GM12891 (cell line): ENCODE measurements around the gene NACC1.

Experiments
- DNase-seq: peaks from one replicate; pipeline ENCODE4 v3.0.0; 2011; ENCODE audit warnings: low spot score; ENCODE audit not compliant: insufficient read length
- FAIRE-seq: peaks from 2 replicates; lab custom pipeline; 2011; peaks lifted over from hg19 to GRCh38; lab: Jason Lieb, UNC
- PAX5 ChIP-seq: IDR thresholded peaks from 2 replicates; pipeline ENCODE4 v1.6.1; 2011; ENCODE audit warnings: low read length, moderate library complexity, mild to moderate bottlenecking; ENCODE audit not compliant: insufficient read depth, severe bottlenecking
- POLR2A ChIP-seq: IDR thresholded peaks from 2 replicates; pipeline ENCODE4 v1.6.1; 2011; ENCODE audit warnings: low read depth, low read length, control low read depth
- POLR2AphosphoS5 ChIP-seq: IDR thresholded peaks from 2 replicates; pipeline ENCODE4 v1.6.1; 2011; ENCODE audit warnings: low read depth, low read length, control low read depth
- POU2F2 ChIP-seq: IDR thresholded peaks from 2 replicates; pipeline ENCODE4 v1.6.1; 2011; ENCODE audit warnings: low read depth, mild to moderate bottlenecking, control low read depth, low read length, moderate library complexity
- SPI1 ChIP-seq: IDR thresholded peaks from 2 replicates; pipeline ENCODE4 v1.6.1; 2011; ENCODE audit warnings: low read depth, low read length, control low read depth
- TAF1 ChIP-seq: IDR thresholded peaks from 2 replicates; pipeline ENCODE4 v1.6.1; 2011; ENCODE audit warnings: low read depth, low read length, control low read depth

The NACC1 gene

DNA sequence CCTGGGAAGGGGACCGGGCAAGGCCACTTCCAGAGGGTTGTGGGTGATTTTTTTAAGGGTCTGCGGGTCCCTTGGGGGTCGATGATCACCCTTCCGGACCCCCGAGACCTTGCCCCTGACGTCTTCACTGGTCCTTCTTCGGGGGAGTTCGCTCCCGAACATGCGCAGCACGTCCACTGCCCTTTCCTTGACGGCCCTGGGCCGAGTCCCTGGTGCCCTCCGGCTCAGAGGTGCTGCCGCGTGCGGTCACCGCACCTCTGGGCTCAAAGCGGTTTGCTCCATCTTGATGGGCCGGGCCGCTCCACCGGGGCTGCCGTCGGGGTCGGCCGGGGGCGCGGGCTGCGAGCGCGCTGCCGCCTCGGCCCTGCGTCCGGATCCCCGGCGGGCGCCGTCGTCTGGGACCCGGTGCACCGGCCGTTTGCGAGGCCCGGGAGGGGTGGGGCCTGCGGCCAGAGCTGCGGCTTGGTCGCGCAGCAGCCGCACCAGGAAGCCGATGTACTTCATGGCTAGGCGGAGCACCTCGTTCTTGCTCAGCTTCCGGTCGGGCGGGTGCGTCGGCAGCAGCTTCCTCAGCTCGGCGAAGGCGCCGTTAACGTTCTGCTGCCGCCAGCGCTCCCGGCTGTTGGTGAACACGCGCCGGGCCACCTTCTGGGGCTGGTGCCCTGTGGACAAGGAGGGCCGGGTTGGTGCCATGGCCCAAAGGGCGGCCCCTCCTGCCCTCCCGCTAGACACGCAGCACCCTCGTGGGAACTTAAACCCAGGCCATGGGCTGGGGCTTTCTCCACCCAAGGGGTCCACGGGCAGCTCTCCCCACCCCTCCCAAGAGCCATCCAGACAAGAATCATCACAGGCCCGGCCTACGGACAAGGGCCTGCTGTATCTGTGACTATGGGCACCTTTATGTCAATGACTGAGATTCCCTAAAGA, 18.7 kb upstream of the NACC1 start:
- FAIRE-seq, result no peak
- DNase-seq, result peak; percentile 71
- TF ChIP-seq TAF1 (no peak), POLR2A (no peak), SPI1 (no peak), POLR2AphosphoS5 (no peak), POU2F2 (no peak), PAX5 (no peak)

DNA sequence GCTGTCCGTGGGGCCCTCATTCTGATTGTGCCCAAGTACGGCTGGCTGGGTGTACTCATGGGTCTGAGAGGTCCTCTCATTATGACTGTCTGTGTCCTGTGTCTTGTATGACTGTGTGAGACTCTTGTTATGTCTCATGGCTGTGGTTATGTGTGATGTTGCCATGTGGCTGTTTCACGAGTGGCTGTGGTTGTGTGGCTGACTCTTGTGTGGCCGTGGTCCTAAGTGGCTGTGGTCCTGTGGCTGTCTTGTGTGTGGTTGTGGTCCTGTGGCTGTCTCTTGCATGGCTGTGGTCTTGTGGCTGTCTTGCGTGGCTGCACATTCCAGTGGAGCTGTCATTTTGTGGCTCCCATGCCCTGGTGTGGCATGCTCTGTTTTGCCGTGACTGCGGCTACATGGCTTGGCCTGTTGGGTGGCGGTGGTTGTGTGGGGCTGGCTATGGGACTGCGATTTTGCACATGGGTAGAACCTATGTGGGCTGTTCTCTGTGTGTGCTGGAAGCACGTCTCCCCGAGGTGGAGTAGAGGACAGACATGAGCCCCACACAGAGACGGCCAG, 18.0 kb upstream of the NACC1 start:
- FAIRE-seq (peak; percentile 99), DNase-seq (peak; percentile 71)
- TF ChIP-seq SPI1 (no peak), POU2F2 (peak; percentile 94; the same call in 1 of the 2 replicates), POLR2AphosphoS5 (peak; percentile 47; the same call in 1 of the 2 replicates), PAX5 (peak; percentile 85), TAF1 (no peak)

DNA sequence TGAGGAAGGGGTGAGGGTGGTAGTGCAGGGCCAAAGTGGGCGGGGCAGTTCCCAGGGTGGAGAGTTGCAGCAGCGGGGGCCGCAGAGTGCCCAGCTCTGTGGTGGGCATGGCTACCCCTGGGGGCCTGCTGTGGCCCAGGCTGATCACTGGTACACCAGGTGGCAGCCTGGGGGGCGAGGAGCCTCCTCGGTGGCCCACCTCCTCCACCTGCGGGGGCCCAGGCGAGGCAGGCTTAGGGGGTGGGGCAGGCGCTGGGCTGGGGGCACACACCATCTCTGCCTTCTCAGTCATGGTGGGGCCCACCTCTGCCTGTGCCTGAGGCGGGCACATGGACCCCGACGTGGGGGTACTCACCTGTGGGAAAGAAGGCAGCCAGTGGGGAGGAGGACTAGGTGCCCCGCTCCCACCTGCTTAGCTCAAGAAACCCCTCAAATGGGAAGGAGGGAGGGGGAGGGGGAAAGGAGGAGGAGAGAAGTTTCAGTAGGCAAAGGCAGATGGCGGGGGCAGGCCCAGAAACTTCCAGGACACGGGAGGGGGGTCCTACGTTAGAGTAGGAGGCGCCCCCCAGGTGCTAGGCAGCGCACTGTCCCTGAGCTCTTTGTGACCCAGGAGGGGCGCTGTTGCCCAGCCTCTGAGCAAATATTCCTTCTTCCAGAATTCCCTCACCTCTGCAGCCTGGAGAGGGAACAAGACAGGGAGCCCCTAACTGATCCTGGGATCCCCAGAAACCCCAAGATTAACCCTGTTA, 17.0 kb upstream of the NACC1 start:
- no peak for FAIRE-seq
- TF ChIP-seq POLR2A, result no peak
- no peak for TF ChIP-seq SPI1
- no peak for TF ChIP-seq POU2F2
- no peak for TF ChIP-seq POLR2AphosphoS5
- no peak for TF ChIP-seq PAX5
- TF ChIP-seq TAF1, result no peak
- no peak for DNase-seq

DNA sequence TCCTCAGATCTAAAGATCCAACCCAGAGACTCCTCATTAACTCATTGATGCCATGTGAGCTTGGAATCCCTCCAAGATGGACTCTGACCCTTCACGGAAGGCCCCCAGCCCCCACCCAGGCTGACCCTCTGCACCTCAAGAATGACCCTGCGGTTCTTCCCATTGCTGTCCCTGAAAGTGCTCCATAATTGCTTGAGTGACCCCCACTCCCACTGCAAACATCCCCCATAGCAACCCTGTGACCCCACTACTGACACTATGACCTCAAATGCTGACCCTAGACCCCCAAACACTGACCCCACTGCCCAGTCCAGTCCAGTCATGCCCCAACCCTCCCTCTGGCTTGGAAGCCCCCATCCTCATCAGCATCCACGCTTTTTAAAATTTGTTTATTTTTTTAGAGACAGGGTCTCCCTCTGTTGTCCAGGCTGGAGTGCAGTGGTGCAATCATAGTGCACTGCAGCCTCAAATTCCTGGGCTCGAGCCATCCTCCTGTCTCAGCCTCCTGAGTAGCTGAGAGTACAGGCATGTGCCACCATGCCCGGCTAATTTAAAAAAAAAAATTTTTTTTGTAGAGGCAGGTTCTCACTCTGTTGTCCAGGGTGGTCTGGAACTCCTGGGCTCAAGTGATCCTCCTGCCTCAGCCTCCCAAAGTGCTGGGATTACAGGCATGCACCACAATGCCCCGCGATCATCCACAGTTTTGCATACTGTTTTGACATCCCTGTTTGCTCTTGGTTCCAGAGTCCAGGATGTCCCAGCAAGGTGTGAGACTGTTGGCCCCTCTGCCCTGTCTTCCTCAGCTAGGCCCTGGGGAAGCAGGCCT, 16.3 kb upstream of the NACC1 start:
- TF ChIP-seq SPI1 (no peak), POLR2A (no peak), POU2F2 (no peak), POLR2AphosphoS5 (no peak), TAF1 (no peak), PAX5 (no peak)
- FAIRE-seq, result no peak
- DNase-seq, result no peak

DNA sequence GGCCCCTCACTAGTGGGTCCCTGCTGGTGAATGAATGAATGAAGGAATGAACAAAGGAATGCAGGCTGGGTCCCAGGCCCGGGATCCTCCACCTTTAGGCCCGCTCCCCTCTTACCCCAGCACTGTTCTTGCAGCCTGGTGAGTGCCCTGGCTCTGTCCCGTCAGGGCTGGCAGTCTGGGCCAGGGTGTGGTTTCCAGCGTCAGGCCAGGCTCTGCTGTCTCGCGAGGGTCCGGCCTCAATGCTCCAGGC, 15.7 kb upstream of the NACC1 start:
- TF ChIP-seq POU2F2, result no peak
- TF ChIP-seq PAX5, result no peak
- TF ChIP-seq TAF1, result no peak
- TF ChIP-seq POLR2AphosphoS5, result no peak
- no peak for TF ChIP-seq SPI1
- no peak for TF ChIP-seq POLR2A
- FAIRE-seq (no peak), DNase-seq (no peak)

DNA sequence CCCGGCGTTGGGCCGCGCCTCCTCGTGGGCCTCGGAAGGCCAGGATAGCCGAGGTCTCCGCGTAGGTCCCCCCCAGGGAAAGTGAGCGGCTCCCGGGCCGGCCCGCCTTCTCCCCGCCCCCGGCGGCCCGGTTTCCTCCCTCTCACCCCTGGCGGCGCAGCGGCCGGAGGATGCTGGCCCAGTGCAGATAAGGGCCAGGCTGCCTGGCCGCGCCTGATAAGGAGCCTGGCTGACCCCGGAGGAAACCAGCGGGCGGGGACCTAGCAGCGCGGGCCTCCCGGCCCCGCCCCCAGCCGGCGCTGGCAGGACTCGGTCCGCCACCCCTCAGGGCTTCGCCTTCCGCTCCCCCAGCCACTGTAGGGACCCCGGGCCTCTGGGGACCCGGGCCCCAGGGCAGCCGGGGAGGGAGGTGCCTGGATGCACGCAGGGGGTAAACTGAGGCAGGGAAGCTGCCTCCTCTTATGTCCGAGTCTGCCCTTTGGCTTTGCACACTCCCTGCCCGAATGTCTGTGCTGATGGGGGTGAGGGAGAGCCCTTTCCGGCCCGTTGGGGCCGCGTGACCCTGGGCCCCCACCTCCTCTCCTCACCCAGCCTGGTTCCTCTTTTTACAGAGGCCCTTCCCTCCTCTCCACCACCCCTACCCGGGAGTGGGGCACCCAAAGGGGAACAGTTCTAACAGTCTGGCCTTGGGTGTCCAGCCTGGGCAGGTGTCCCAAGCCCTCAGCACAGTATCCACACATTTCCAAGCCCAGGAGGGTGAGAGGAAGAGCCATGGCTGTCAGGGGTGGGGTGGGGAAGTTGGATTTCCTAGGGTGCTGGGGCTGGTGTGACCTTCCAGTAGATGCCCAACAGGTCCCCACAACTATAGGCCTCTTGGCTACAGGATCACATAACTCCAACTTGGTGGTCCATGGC, 15.1 kb upstream of the NACC1 start, which contains the start of gene LYL1:
TSS of gene LYL1 (minus strand) at position 193 of the 915 bp plus-strand sequence. CDS start 1,687 bp downstream, outside the sequence.
- FAIRE-seq (peak; percentile 94), DNase-seq (no peak)
- TF ChIP-seq SPI1, result peak; percentile 93
- 0 out of 2 replicates have a peak, but pooled peaks have one; percentile 59 for TF ChIP-seq POU2F2
- no peak for TF ChIP-seq POLR2A
- no peak for TF ChIP-seq PAX5
- no peak for TF ChIP-seq TAF1
- TF ChIP-seq POLR2AphosphoS5, result 0 out of 2 replicates have a peak, but pooled peaks have one; percentile 35

DNA sequence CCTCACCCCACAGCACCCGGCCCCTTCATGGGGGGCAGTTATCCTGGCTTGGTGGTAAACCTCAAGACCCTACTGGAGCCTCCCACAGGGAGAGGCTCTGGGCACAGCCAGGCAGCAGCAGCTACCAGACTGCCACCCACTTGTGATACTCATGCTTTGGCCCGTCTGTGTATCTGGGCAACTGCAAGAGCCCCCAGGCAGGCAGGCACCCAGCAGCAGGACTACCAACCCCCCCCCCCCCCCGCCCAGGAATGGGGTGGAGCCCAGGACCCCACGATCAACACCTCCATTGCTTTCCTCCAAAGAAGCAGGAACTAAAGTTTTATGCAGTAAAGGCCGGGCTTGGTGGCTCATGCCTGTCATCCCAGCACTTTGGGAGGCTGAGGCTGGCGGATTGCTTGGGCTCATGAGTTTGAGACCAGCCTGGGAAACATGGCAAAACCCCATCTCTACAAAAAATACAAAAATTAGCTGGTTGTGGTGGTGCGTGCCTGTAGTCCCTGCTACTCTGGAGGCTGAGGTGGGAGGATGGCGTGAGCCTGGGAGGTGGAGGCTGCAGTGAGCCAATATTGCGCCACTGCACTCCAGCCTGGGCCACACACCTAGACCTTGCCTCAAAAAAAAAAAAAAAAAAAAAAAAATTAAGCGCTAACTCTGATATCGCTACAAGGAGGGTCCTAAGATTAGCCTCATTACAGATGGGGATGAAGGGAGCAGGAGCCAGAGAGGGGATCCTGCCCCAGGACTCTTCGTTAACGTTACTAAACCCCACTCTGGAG, 14.3 kb upstream of the NACC1 start:
- FAIRE-seq (peak; percentile 13), DNase-seq (no peak)

More for the DNA sequence above, 14.3 kb upstream of the NACC1 start:
- TF ChIP-seq POU2F2 (0 out of 2 replicates have a peak, but pooled peaks have one; percentile 4), POLR2AphosphoS5 (no peak)
